Natural killer cell treated with Interleukin-12 subunit alpha and Interleukin-12 subunit beta and Interleukin-15 and Interleukin-18, amount 100 ng/mL, for 72 hours (primary cell): Measurements from ENCODE around the gene C6. TPM values are rescaled to one million over a fixed set of nuclear protein-coding genes. Genes with fewer than 3 reads are reported as not detected.

ENCODE experiments used
- total RNA-seq, 2 donors: library from RNA; stranded (reverse); gene quantifications; one replicate each; pipeline ENCODE4 v1.2.3, GENCODE V29; 2022

The C6 gene
- total RNA-seq, 2 donors from 2014 or later, result not detected

Other genes starting within 250 kb of the C6 start
- not detected for gene MROH2B, start 142.2 kb downstream of the C6 start, total RNA-seq